OCI-LY7 (cell line): Measurements from ENCODE around the gene RHOXF2B. TPM values are rescaled to one million over a fixed set of nuclear protein-coding genes. Genes with fewer than 3 reads are reported as not detected.
"Not testable (repeated sequence)": the region's sequence is repeated elsewhere in the genome, so short reads cannot be mapped to it uniquely, and the experiment has no call there.

Source experiments
- BruUV-seq: library from RNA; stranded (reverse); fragments of 400-500 nt; replicated peaks from 2 replicates; lab custom pipeline; 2021; lab: Mats Ljungman, UMichigan
- CTCF ChIA-PET: fragments of 300-600 bp; sonication (Branson Sonifier 250); formaldehyde crosslinking; loops from one replicate; lab custom pipeline; 2022; ENCODE audit warnings: antibody characterized with exemption; ENCODE audit not compliant: unreplicated experiment; lab: Charles Lee
- POLR2A ChIA-PET: fragments of 300-600 bp; sonication (Branson Sonifier 250); formaldehyde crosslinking; loops from one replicate; lab custom pipeline; 2022; ENCODE audit warnings: antibody characterized with exemption; lab: Charles Lee
- DNase-seq: peaks from one replicate; pipeline ENCODE4 v3.0.0-alpha.2; 2015; ENCODE audit warnings: low spot score
- H2AFZ ChIP-seq: fragments of 200-600 bp; sonication (generic), shearing (Covaris generic); 2 replicates; pipeline ENCODE4 v1.6.1; 2014; ENCODE audit warnings: mild to moderate bottlenecking, antibody characterized with exemption, low read length, moderate library complexity
- H3K27ac ChIP-seq: fragments of 200-600 bp; sonication (generic); 2 replicates; pipeline ENCODE4 v1.5.1; 2014; ENCODE audit warnings: mixed run types, low read depth, mild to moderate bottlenecking, moderate library complexity, low read length, inconsistent platforms; ENCODE audit not compliant: poor library complexity, severe bottlenecking
- H3K36me3 ChIP-seq: fragments of 200-600 bp; sonication (generic); 2 replicates; pipeline ENCODE4 v1.6.1; 2014; ENCODE audit warnings: mild to moderate bottlenecking, antibody characterized with exemption, low read length, moderate library complexity, mixed read lengths; ENCODE audit not compliant: insufficient read depth
- H3K4me1 ChIP-seq: fragments of 200-600 bp; sonication (generic); 2 replicates; pipeline ENCODE4 v1.5.1; 2014; ENCODE audit warnings: mild to moderate bottlenecking, low read length; ENCODE audit not compliant: insufficient read depth, poor library complexity, severe bottlenecking
- H3K4me2 ChIP-seq: fragments of 200-600 bp; sonication (generic); 2 replicates; pipeline ENCODE4 v1.6.1; 2014; ENCODE audit warnings: mild to moderate bottlenecking, low read length
- H3K4me3 ChIP-seq: fragments of 200-600 bp; sonication (generic); 2 replicates; pipeline ENCODE4 v1.5.1; 2014; ENCODE audit warnings: mild to moderate bottlenecking, low read depth, low read length; ENCODE audit not compliant: poor library complexity, severe bottlenecking
- H3K79me2 ChIP-seq: fragments of 200-600 bp; sonication (generic); 2 replicates; pipeline ENCODE4 v1.6.1; 2016; ENCODE audit warnings: low read depth, mild to moderate bottlenecking, low read length, moderate library complexity, mixed read lengths; ENCODE audit not compliant: insufficient read depth
- H3K9me2 ChIP-seq: fragments of 200-600 bp; sonication (generic); 2 replicates; pipeline ENCODE4 v1.6.1; 2016; ENCODE audit warnings: mild to moderate bottlenecking, low read length, mixed read lengths; ENCODE audit not compliant: insufficient read depth
- H3K9me3 ChIP-seq: fragments of 200-600 bp; sonication (generic); 2 replicates; pipeline ENCODE4 v1.6.1; 2014; ENCODE audit warnings: mild to moderate bottlenecking, mixed run types, low read length, mixed read lengths
- H4K20me1 ChIP-seq: fragments of 200-600 bp; sonication (generic); 2 replicates; pipeline ENCODE4 v1.6.1; 2014; ENCODE audit warnings: mild to moderate bottlenecking, antibody characterized with exemption, low read length, moderate library complexity, mixed read lengths; ENCODE audit not compliant: insufficient read depth
- CTCF ChIP-seq: fragments of 200-600 bp; sonication (generic); conservative IDR thresholded peaks from 2 replicates; pipeline ENCODE4 v1.5.1; 2014; ENCODE audit warnings: mild to moderate bottlenecking, antibody characterized with exemption, low read length, moderate library complexity, mixed read lengths
- EZH2phosphoT487 ChIP-seq: fragments of 200-600 bp; sonication (generic); IDR thresholded peaks from 2 replicates; pipeline ENCODE4 v1.6.1; 2018; ENCODE audit warnings: low read depth, borderline replicate concordance, mild to moderate bottlenecking, mixed run types, antibody characterized with exemption, low read length, moderate library complexity, mixed read lengths
- intact Hi-C: fragments of 100-400 bp; cut with micrococcal nuclease; formaldehyde crosslinking; loops from one replicate; pipeline ENCODE4 v1.10.0; 2022; ENCODE audit not compliant: unreplicated experiment
- total RNA-seq, 2 experiments: library from RNA; depleted of rRNA in 1 of 2; stranded (reverse); fragments of >200 nt in 1 of 2; shearing (Covaris generic) in 1 of 2; gene quantifications; 2 replicates each; pipeline ENCODE4 v1.2.3, GENCODE V29; 2014 to 2022

The RHOXF2B gene
- total RNA-seq, 2 experiments from 2014 or later, result not detected

DNA sequence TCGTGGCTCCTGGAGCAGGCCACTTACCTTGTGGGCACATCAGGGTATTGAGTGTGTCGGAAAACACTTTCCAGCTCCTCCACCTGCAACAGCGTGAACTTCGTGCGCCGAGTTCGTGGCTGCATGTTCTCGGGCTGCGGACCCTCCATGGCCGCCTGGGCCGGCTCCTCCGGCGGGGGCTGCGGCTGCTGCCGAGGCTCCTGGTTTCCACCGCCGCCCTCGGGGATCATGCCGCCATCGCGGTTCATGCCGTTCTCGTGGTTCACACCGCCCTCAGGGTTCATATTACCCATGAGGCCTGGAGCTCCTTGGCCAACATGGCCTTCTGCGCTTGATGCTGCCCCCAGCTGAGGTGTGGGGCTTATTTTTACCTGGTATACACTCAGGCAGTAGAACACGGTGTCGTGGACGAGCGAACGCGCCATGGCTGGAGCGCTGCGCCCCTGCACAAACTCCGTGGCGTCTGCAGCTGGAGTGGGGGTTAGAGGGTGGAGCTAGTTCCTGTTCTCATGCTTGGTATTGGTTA is 38.0 kb upstream of the RHOXF2B start, which contains the start of gene RHOXF1:
Gene RHOXF1 (minus strand): TSS at position 476 of the 526 bp plus-strand sequence. CDS start 51 bp downstream, at position 425.
- TF ChIP-seq CTCF (no peak), EZH2phosphoT487 (no peak)
- Histone ChIP-seq H3K27ac (no peak within 1 kb of the TSS), H3K4me3 (no peak within 1 kb of the TSS), H3K4me1 (no peaks in the 10 kb centered on the region), H3K36me3 (no peaks in the 10 kb centered on the region), H3K4me2 (no peak within 1 kb of the TSS), H4K20me1 (no peaks in the 10 kb centered on the region), H2AFZ (no peak within 1 kb of the TSS), H3K9me3 (no peaks in the 10 kb centered on the region), H3K9me2 (no peaks in the 10 kb centered on the region), H3K79me2 (no peaks in the 10 kb centered on the region)
- ChIA-PET CTCF (no interaction called here), POLR2A (no interaction called here)
- DNase-seq, result no peak
- BruUV-seq, result no TSS peak
- intact Hi-C loops, result no loop called here

DNA sequence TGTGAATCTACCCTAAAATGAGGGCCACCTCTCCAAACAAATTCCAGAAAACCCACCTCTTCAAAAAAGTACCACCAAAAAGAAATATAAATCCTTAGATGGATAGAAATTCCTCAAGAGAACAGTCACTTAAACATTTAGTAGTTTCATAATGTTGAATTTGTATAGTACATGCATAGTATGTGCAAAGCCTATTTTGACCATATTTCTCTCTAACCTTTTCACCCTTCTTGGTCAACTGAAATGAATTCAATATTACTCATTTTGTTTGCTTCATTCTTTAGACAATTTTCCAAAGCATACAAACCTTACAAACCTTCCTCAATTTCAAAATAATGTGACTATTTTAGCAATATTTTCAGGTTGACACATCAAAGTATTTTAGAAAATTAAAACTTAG is 34.1 kb upstream of the RHOXF2B start:
- no peaks in the 10 kb centered on the region for H3K9me2 ChIP-seq
- H4K20me1 ChIP-seq, result no peaks in the 10 kb centered on the region
- CTCF ChIA-PET, result no interaction called here
- H3K9me3 ChIP-seq, result no peaks in the 10 kb centered on the region
- no peak for DNase-seq
- H3K4me2 ChIP-seq, result no peak overlapping the region
- no peak overlapping the region for H2AFZ ChIP-seq
- intact Hi-C loops, result no loop called here
- H3K36me3 ChIP-seq, result no peaks in the 10 kb centered on the region
- H3K27ac ChIP-seq, result no peak overlapping the region
- BruUV-seq, result no TSS peak
- TF ChIP-seq CTCF (no peak), EZH2phosphoT487 (no peak)
- POLR2A ChIA-PET, result no interaction called here
- H3K4me1 ChIP-seq, result no peaks in the 10 kb centered on the region
- H3K4me3 ChIP-seq, result no peak overlapping the region
- no peaks in the 10 kb centered on the region for H3K79me2 ChIP-seq

- H3K36me3 ChIP-seq, result no peaks in the 10 kb centered on the region
- no peak overlapping the region for H3K4me3 ChIP-seq
- H3K9me2 ChIP-seq, result no peaks in the 10 kb centered on the region
- intact Hi-C loops, result no loop called here
- TF ChIP-seq CTCF (no peak), EZH2phosphoT487 (no peak)
- H3K4me2 ChIP-seq, result no peak overlapping the region
- no TSS peak for BruUV-seq
- H4K20me1 ChIP-seq, result no peaks in the 10 kb centered on the region
- CTCF ChIA-PET, result no interaction called here
- no peaks in the 10 kb centered on the region for H3K79me2 ChIP-seq
- H3K9me3 ChIP-seq, result no peaks in the 10 kb centered on the region
- H3K27ac ChIP-seq, result no peak overlapping the region
- POLR2A ChIA-PET, result interaction anchor here (1.0 kb wide), 1 partner anchor 12 kb away, joined by 3 read pairs; no protein-coding TSS in a partner anchor
- no peak for DNase-seq
- H2AFZ ChIP-seq, result no peak overlapping the region
- H3K4me1 ChIP-seq, result no peaks in the 10 kb centered on the region
These were observed 31.9 kb upstream of the RHOXF2B start for GRCh38 chrX:120109378-120109777.

DNA sequence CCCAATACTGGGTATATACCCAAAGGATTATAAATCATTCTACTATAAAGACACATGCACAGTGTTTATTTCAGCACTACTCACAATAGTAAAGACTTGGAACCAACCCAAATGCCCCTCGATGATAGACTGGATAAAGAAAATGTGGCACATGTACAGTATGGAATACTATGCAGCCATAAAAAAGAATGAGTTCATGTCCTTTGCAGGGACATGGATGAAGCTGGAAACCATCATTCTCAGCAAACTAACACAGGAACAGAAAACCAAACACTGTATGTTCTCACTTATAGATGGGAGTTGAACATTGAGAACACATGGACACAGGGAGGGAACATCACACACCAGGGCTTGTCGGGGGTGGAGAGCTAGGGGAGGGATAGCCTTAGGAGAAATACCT is 27.2 kb upstream of the RHOXF2B start:
- CTCF ChIA-PET, H3K4me3 ChIP-seq, BruUV-seq, H3K79me2 ChIP-seq, H4K20me1 ChIP-seq, H3K4me1 ChIP-seq, intact Hi-C loops, POLR2A ChIA-PET, H2AFZ ChIP-seq, H3K9me3 ChIP-seq, H3K27ac ChIP-seq, H3K4me2 ChIP-seq, H3K9me2 ChIP-seq, H3K36me3 ChIP-seq, DNase-seq: not testable (repeated sequence)
